ENCODE data around the gene IGSF21.

IGSF21 gene

DNA sequence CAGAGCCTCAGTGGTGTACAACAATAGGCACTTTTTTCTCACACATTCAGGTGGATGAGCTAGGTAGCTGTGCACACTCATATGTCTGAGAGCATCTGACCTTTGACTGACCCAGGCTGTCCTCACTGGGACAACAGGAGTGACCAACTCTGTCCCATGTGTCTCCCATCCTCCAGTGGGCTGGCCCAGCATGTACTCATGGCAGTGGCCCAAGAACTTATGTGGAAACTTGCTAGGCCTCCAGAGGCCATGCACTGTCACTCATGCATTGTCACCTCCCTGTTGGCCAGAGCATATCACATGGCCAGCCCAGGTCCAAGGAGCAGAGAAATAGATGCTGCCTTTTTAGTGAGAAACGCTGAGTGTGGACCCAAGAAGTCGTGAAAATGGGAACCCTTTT is 158.8 kb downstream of the IGSF21 start:
- no peaks in the 10 kb centered on the region for H3K9me3 ChIP-seq (ENCODE audit: low read depth, low read length)
- no peaks in the 10 kb centered on the region for H3K36me3 ChIP-seq (ENCODE audit: insufficient read depth, low read length)
- no peak overlapping the region for H3K4me3 ChIP-seq
- TF ChIP-seq FOXP2 (optimal IDR thresholded peaks at IDR 0.05; ENCODE audit: control extremely low read depth, extremely low read length, insufficient read depth) (no peak), EZH2 (IDR thresholded peaks at IDR 0.05) (no peak), POLR2AphosphoS5 (IDR thresholded peaks at IDR 0.05; ENCODE audit: borderline replicate concordance, low read depth, low read length) (no peak)
- DNase-seq (ENCODE audit: low read depth, low spot score) = no peak
- H3K9ac ChIP-seq (ENCODE audit: insufficient read length) = no peak overlapping the region
- no peak overlapping the region for H3K27ac ChIP-seq

DNA sequence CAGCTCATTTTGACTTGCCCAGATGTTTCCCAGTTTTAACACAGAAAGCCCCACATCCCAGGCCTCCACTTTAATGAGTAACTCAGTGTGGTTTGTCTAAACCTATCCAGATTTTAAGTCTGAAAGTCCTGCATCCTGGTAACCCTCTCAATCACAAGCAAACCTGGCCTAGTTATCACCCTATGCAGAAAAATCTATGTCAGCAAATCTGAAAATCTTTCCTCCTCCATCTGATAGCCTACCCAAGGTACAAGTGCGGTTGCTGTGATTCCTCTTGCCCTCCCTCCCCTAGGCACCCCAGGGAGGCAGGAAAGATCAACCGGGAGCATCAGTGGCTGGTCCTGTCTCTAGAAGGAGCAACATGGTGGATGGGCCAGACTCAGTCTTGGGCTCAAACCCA is 163.7 kb downstream of the IGSF21 start:
- no peaks in the 10 kb centered on the region for H3K9me3 ChIP-seq (ENCODE audit: low read depth, low read length)
- TF ChIP-seq FOXP2 (optimal IDR thresholded peaks at IDR 0.05; ENCODE audit: control extremely low read depth, extremely low read length, insufficient read depth) (no peak), EZH2 (IDR thresholded peaks at IDR 0.05) (no peak), POLR2AphosphoS5 (IDR thresholded peaks at IDR 0.05; ENCODE audit: borderline replicate concordance, low read depth, low read length) (no peak)
- no peaks in the 10 kb centered on the region for H3K36me3 ChIP-seq (ENCODE audit: insufficient read depth, low read length)
- no peak overlapping the region for H3K27ac ChIP-seq
- no peak overlapping the region for H3K9ac ChIP-seq (ENCODE audit: insufficient read length)
- no peak overlapping the region for H3K4me3 ChIP-seq
- DNase-seq (ENCODE audit: low read depth, low spot score) = no peak

DNA sequence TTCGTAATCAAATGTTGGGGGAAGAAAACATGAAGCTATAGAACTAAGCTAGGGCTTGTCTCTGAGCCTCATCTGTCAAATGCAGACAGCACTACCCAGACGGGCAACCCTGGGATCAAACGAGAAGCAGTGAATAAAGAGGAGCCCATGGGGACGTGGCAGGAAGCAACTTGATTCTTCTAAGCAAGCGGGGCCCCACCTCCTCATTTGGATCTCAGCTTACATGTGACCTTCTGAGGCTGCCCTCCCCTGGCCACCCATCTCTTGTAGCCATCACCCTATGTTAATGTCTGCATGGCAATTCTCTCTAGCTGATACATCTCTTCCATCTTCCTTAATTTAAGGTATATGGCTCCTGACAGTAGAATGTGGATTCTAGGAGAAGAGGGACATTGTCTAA is 171.3 kb downstream of the IGSF21 start:
- H3K9me3 ChIP-seq (ENCODE audit: low read depth, low read length) = no peaks in the 10 kb centered on the region
- TF ChIP-seq FOXP2 (optimal IDR thresholded peaks at IDR 0.05; ENCODE audit: control extremely low read depth, extremely low read length, insufficient read depth) (no peak), POLR2AphosphoS5 (IDR thresholded peaks at IDR 0.05; ENCODE audit: borderline replicate concordance, low read depth, low read length) (no peak), EZH2 (IDR thresholded peaks at IDR 0.05) (no peak)
- no peak for DNase-seq (ENCODE audit: low read depth, low spot score)
- H3K9ac ChIP-seq (ENCODE audit: insufficient read length) = no peak overlapping the region
- H3K27ac ChIP-seq = no peak overlapping the region
- no peaks in the 10 kb centered on the region for H3K36me3 ChIP-seq (ENCODE audit: insufficient read depth, low read length)
- no peak overlapping the region for H3K4me3 ChIP-seq

DNA sequence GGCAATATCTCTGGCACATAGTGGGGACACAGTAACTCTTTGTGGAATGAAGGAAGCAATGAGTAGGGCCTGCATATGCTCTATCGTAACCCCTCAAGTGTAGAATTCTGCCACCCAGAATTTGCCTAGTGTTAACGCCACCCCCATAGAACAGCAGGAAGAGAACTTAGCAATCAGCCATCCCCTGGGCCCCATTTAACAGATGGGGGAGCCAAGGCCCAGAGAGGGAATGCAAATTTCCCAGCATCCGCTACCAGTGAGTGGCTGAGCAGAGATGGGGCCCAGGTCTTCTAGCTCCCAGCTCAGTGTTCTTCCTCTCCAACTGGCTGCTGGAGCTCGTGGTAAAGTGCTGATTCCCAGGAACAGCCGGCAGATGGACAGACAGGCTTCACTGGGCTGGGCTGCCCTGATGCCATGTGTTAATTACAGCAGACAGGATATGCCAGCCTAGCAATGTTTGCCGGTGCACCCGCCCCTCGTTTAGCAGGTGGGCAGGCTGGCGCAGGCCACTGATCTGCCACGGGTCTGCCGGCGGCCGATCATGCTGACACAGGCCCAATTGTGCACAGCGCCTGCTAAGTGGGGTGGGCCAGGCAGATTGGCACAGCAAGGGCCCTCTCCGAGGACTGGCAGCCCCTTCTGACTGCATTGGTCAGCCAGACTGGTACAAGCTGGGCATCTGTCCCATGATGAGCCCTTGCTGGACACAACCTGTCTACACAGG is 171.9 kb downstream of the IGSF21 start:
- Histone ChIP-seq H3K9me3 (ENCODE audit: low read depth, low read length) (no peaks in the 10 kb centered on the region), H3K27ac (no peak overlapping the region), H3K9ac (ENCODE audit: insufficient read length) (no peak overlapping the region), H3K4me3 (no peak overlapping the region), H3K36me3 (ENCODE audit: insufficient read depth, low read length) (no peaks in the 10 kb centered on the region)
- TF ChIP-seq POLR2AphosphoS5 (IDR thresholded peaks at IDR 0.05; ENCODE audit: borderline replicate concordance, low read depth, low read length) (no peak), FOXP2 (optimal IDR thresholded peaks at IDR 0.05; ENCODE audit: control extremely low read depth, extremely low read length, insufficient read depth) (no peak), EZH2 (IDR thresholded peaks at IDR 0.05) (no peak)
- no peak for DNase-seq (ENCODE audit: low read depth, low spot score)

DNA sequence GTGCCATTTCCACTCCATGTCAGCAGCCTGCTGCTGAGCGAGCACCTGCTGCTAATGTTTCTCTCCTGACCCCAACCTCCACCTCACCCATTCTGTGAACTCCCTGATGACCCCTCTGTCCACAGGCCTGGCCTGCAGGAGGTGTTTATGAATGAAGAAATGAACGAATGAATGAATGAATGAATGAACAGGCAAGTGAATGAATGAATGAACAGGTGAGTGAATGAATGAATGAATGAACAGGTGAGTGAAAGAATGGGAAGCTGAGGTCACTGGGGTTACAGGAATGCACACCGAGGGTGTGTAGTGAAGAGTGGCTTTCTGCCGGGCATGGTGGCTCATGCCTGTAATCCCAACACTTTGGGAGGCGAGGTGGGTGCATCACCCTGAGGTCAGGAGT is 173.4 kb downstream of the IGSF21 start:
- no peak overlapping the region for H3K4me3 ChIP-seq
- no peak overlapping the region for H3K9ac ChIP-seq (ENCODE audit: insufficient read length)
- H3K36me3 ChIP-seq (ENCODE audit: insufficient read depth, low read length) = no peaks in the 10 kb centered on the region
- TF ChIP-seq EZH2 (IDR thresholded peaks at IDR 0.05) (no peak), POLR2AphosphoS5 (IDR thresholded peaks at IDR 0.05; ENCODE audit: borderline replicate concordance, low read depth, low read length) (no peak), FOXP2 (optimal IDR thresholded peaks at IDR 0.05; ENCODE audit: control extremely low read depth, extremely low read length, insufficient read depth) (no peak)
- no peaks in the 10 kb centered on the region for H3K9me3 ChIP-seq (ENCODE audit: low read depth, low read length)
- DNase-seq (ENCODE audit: low read depth, low spot score) = no peak
- no peak overlapping the region for H3K27ac ChIP-seq

DNA sequence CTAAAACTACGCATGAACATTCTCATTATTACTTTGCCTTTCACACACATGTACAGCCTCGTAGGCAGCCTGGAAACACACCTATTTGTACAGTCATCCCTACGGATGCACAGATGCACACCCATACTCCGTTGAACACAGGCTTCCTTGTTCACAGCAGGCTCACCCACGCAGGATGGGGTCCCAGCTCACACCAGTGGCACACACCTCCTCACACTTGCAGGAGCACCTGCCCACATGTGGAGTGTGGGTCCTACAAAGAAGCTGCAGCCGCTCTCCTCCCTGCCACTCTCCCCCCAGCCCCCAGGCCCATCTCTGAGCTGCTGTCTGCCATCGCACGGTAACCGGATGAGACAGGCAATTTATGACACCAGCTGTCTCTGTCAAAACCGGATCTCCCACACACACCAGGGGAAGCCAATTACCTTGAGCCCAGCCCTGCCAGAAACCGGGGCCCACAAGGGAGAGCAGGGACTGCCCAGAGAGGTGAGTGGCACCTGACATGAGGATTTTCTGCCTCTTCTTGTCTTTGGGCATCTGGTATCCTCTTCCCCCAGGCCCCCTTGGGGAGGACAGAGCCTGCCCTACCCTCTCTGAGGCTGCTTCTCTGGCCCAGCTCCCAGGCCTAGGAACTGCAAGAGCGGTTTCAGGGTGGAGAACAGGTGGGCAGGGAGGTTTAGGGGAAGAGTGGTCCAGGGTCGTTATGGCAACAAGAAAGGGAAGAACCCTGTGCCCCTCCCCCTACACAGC is 175.4 kb downstream of the IGSF21 start:
- no peak overlapping the region for H3K9ac ChIP-seq (ENCODE audit: insufficient read length)
- H3K36me3 ChIP-seq (ENCODE audit: insufficient read depth, low read length) = no peaks in the 10 kb centered on the region
- no peak overlapping the region for H3K27ac ChIP-seq
- no peak for DNase-seq (ENCODE audit: low read depth, low spot score)
- no peak overlapping the region for H3K4me3 ChIP-seq
- no peaks in the 10 kb centered on the region for H3K9me3 ChIP-seq (ENCODE audit: low read depth, low read length)
- no peak for TF ChIP-seq POLR2AphosphoS5 (IDR thresholded peaks at IDR 0.05; ENCODE audit: borderline replicate concordance, low read depth, low read length)
- no peak for TF ChIP-seq FOXP2 (optimal IDR thresholded peaks at IDR 0.05; ENCODE audit: control extremely low read depth, extremely low read length, insufficient read depth)
- no peak for TF ChIP-seq EZH2 (IDR thresholded peaks at IDR 0.05)

DNA sequence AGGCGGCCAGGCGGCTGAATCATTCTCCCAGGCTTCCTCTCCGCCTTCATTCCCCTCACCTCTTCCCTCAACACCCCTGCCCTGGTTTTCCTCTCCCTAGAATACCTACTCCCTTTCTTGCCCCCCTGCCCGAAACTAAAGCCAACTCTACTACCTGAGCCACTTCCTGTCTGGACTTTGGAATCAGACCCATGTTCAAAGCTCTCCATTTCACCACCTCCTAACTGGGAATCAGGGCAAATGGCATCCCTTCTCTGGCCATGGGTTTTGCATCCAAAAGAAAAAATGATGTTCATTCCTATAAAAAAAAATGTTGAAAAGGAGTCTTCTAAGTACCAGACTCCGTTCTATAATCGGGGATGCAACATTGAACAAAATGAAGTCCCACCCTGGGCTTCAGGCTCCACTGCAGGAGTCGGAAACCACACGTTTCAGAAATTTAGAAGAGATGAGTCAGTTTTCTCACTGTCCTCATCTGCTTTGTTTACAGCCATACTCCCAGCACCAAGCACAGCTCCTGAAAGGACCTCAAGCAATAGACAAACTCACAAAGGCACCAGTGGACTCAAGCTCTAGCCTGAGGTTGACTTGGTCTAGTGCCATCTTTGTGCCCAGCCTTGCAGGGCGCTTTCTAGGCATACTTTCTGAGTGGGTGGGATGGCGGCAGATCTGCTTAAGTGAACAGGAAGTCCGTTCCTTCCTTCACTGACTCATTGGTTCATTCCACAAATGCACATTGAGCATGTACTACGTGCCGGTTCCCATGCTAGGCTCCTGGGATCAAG is 176.2 kb downstream of the IGSF21 start:
- no peak for TF ChIP-seq FOXP2 (optimal IDR thresholded peaks at IDR 0.05; ENCODE audit: control extremely low read depth, extremely low read length, insufficient read depth)
- TF ChIP-seq POLR2AphosphoS5 (IDR thresholded peaks at IDR 0.05; ENCODE audit: borderline replicate concordance, low read depth, low read length) = no peak
- no peak for TF ChIP-seq EZH2 (IDR thresholded peaks at IDR 0.05)
- Histone ChIP-seq H3K4me3 (no peak overlapping the region), H3K27ac (no peak overlapping the region), H3K36me3 (ENCODE audit: insufficient read depth, low read length) (no peaks in the 10 kb centered on the region), H3K9ac (ENCODE audit: insufficient read length) (no peak overlapping the region), H3K9me3 (ENCODE audit: low read depth, low read length) (no peaks in the 10 kb centered on the region)
- DNase-seq (ENCODE audit: low read depth, low spot score) = no peak

Data from SK-N-MC (cell line).